8988T (cell line): Measurements from ENCODE around the gene FTSJ3.
"Not testable (repeated sequence)": the region's sequence is repeated elsewhere in the genome, so short reads cannot be mapped to it uniquely, and the experiment has no call there.

ENCODE experiments used
- DNase-seq: peaks from one replicate; pipeline ENCODE4 v3.0.0; 2011

Gene FTSJ3

DNA sequence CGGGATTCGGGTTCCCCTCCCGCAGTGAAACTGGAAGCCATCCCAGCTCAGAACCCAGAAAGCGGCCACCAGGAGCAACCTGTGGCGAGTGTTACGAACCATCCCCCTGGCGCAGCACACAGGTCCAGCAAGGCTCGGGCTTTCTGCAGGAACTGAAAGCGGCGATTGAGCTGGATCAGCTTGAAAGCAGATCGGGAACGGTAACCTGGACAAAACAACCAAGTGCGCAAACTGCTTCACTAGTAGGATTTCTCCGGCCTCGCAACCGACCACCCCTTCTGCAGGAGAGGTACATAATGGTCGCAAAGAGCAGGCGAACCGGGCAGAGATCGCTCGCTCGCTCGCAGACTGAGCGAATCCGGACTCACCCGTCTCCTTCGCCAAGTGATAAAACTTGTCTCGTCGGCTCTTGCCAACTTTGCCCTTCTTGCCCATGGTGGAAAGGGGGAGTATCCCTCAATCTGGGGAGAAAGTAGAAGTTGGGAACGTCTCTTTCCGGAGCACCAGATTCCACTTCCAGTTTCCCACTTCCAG lies 928 bp downstream of the FTSJ3 start:
- DNase-seq = no peak

DNA sequence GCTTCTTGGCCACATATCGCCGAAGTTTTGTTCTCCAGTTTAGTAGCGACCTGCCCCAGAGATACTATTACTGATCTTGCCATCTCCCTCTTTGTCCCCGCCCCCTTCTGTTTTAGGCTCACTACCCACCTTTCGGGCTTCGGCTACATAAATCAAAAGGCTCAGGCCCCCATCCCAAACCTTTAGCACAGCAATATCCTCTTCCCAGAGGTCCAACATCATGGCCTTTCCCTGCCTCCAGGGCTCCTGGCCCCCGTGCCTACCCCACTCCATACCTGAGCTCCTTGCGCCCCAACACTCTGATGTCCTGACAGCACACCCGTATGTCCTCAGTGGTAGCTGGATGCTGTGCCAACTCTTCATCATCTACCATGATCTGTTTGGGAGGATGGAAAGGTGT lies 3.1 kb downstream of the FTSJ3 start:
- DNase-seq = no peak

DNA sequence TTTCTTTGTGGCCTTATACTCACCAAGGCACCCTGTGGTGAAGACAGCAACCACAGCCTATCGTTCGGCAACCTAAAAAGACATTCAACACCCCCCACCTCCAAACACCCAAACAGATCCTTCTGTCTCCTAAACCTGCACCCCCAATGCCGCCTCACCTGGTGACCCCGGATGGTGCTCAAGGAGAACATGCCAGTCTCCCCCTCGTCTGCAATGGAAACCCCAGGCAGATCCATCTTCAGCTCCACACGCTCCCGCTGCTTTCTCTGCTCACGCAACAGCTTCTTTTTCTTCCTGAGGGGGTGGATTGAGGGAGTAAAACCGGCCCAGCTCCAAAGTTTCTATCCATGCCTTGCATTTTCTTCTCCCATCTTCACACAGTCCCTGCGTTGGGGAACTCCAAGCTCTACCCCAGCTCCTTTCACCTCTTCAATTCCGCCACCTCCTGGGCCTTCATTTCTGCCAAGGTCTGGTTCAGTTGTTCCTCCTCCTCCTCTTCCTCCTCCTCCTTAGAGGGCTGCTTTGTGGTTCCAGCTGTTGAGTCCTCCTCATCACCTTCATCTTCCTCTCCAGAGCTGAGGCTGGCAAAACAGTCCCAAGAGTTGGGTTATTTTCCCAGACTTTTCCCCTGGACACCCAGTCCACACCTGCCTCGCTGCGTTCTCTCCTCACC lies 3.7 kb downstream of the FTSJ3 start:
- no peak for DNase-seq

DNA sequence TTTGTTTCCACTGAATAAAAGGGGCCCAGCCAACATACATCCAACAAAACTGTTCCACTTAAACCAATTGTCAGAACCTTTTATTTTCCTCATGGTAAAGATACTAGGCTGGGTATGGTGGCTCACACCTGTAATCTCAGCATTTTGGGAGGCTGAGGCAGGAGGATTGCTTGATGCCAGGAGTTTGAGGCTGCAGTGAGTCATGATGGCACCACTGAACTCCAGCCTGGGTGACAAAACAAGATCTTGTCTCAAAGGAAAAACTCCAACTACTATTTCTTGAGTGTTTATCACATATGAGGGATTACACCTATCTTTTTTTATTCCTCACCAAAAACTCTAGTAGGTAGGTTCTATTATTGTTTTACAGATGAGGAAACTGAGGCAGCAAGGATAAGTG lies 4.9 kb downstream of the FTSJ3 start:
- DNase-seq = no peak

DNA sequence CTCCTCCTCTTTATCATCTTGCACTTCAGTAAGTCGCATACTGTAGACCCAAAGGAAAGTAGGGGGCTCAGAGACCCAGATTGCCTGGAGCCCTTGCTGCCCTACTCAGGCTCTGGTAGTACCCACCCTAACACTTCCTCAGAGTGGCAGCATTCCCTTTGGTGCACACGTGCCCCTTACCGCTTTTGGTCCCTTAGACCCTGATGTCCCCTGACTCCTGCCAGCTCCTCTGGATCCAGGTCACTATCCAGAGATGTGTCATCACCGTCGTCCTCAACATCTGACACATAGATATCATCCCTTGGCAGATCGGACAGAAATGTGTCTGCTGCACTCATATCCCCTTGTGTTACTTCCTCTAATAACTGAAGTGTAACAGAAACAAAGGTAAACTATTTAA lies 5.7 kb downstream of the FTSJ3 start:
- no peak for DNase-seq

DNA sequence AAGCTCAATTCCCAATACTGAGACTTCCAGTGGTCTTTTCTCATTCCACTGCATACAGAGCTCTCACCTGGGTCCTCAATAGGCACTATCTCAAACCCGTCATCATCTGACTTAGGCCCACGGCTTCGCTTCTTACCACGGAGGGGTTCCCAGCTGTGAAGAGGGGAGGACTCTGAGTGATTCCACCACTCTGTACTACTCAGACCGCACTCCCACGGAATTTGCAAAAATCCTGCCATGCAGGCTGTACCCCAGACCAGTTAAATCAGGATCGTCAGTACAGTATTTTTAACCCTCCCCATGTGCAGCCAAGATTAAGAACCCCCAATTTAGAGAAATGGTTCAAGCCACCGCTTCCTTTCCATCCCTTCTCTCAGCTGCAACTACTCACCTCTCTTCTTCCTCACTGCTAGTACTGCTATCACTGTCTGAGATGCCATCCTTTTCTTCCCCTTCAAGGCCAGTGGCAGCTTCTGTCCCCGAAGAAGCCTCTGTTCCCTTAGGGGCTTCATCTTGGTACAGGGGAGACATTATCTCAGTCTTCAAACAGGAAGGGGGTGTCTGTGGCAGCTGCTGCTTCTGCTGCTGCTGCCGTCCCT lies 6.4 kb downstream of the FTSJ3 start:
- DNase-seq = no peak

DNA sequence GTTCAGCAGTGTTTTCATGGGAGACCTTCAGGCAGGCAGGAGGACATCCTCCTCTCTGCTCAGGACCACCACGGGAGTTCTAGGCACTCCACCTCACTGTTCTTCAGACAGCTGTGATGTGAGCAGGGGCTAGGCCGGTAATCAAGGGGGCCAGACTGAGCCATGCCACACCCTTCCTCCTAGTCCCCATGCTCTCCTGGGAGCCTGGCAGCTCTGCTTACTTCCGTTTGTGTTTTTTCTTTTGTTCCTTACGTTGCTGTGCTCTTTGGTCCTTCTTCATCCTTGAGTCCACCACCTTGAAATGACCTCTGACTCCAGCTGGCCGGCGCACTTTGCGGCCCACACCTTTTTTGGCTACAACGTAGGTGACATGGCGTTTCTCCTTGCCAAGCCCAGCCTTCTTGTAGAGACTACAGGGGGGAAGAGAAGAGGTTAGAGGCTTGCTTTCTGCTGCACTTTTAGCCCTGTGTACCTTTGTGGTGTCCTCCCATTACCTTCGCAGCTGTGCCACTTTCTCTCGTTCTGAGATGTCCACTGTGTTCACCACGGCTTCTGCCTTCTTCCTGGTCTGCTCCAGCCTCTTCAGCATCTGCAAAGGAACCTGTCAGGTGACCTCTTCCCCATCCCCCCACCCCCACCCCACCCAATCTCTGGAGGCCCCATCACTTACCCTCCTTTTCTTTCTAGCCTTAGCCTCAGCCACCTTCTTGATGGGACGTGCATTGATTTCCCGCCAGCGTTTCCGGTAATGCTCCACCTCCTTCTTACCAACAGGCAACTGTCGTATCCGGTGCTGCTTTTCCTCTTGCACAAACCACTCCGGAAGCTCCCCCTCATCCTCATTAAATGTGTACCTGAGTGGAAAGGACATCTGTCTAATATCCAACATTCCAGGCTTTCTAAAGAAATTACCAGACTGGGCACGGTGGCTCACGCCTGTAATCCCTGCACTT lies 7.6 kb downstream of the FTSJ3 start:
- DNase-seq = no peak

DNA sequence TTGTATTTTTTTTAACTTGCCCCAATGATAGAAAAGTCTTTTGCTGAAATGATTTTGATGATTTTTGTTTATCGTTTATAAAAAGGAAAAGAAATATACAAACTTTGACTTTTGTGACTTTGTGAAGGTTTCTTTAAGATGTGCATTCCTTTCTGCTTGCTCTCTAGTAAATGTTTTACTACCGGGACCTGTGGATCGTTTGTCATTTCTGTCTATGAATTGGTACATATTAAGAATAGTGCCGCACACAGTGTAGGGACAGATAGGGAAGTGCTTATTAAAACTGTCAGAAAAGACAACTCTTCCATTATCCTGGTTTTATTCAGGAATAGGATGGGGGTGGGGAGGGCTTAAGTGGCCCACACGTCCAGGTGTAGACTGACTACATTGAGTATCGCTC lies 8.3 kb downstream of the FTSJ3 start:
- no peak for DNase-seq

DNA sequence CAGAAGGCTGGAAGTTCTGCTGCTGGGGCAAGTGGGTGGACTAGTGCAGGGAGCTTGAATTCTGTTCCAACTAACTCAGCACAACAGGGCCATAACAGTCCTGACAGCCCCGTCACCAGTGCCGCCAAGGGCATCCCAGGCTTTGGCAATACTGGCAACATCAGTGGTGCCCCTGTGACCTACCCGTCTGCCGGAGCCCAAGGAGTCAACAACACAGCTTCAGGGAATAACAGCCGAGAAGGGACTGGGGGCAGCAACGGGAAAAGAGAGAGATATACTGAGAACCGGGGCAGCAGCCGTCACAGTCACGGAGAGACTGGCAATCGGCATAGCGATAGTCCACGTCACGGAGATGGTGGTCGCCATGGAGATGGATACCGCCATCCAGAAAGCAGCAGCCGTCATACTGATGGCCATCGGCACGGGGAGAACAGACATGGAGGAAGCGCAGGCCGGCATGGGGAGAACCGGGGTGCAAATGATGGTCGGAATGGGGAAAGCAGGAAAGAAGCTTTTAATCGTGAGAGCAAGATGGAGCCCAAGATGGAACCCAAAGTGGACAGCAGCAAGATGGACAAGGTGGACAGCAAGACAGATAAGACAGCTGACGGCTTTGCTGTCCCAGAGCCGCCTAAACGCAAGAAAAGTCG lies 9.6 kb downstream of the FTSJ3 start:
- DNase-seq = no peak

DNA sequence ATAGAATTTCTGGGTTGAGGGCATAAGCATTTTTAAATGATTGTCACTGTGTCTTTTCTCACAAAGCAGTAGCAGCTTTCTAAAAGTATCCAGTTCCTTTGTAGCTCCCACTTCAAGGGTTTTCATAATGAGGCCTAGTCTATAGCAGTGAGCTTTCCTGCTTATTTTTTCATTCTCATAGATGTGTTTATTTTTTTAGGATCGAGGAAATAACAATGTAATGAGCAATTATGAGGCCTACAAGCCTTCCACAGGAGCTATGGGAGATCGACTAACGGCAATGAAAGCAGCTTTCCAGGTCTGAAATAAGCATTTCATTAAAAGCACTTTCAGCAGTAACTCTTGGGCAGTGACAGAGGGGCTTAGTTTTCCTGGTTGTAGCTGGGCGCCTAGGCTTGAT lies 10.8 kb downstream of the FTSJ3 start:
- DNase-seq = no peak

DNA sequence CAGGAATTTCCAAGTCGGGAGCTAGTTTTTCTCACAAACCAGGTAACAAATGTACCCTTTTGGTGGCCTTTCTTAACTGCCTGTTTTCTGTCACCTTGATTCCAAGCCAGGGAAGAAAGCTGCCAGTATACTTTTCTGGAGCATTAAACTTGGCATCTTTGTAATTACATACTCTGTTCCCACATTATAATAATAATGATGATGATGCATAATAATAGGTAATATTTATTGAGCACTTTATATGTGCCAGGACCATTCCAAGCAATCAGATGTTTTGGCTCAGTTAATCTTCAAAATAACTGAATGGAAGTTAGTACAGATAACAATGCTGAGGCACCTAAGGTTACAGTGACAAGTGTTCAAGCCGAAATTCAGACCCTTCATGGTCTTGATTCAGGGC lies 11.3 kb downstream of the FTSJ3 start:
- no peak for DNase-seq

DNA sequence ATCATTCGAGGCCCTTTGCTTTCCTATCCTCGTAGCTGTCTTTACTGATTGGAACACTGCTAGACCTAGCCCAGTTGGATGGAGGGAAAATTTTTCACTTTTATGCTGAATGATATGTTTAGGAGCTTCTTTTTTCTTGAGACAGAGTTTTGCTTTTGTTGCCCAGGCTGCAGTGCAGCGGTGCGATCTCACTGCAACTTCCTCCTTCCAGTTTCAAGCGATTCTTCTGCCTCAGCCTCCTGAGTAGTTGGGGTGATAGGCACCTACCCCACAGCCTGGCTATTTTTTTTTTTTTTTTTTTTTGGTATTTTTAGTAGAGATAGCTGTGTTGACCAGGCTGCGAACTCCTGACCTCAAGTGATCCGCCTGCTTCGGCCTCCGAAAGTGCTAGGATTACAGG lies 17.5 kb downstream of the FTSJ3 start:
- no peak for DNase-seq

DNA sequence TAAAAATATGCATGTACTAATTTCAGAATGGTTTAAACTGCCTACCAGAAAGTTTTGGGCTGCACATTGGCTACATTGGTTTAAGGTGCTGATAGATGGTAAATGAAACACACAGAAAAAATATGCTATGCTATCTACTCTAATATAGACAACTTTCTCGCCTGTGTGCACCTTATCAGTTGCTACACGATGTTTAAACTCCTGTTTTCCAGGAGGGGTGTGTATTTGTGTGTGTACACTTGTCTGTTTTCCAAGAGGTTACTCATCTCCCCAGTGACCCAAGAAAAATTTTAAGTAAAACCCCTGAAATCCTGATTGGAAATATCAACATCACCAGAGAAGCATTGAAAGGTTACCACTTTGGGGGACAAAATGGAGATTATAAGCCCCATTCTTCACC lies 21.9 kb downstream of the FTSJ3 start:
- no peak for DNase-seq

DNA sequence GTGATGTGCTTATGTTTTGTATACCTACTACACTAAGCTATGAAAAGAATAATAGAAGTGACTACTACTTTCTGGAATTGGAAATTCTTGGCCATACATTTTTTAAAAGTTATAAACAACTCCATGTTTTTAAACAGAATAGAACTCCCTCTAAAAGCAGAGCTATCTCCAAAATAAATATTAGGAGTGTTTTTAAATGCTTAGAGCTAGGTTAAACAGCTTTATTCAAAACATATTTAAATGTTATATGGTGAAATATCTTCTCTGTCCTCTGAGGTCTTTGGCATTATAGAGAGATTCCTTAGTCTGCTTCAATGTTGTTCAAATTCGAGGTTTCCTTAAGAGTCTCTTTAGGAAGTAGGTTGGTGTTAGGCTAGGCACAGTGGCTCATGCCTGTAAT lies 23.1 kb downstream of the FTSJ3 start:
- no peak for DNase-seq

DNA sequence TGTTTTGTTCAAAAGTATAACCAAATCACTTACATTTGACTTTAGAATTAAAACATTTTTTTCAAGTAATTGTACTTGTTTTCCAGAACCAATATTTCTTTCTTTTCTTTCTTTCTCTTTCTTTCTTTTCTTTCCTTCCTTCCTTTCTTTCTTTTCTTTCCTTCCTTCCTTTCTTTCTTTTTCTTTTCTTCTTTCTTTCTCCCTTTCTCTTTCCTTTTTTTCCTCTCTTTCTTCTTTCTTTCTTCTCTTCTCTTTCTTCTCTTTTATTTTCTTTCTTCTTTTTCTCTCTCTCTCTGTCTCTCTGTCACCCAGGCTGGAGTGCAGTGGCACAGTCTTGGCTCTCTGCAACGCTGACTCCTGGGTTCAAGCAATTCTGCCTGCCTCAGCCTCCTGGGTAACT lies 26.7 kb downstream of the FTSJ3 start:
- DNase-seq = no peak

DNA sequence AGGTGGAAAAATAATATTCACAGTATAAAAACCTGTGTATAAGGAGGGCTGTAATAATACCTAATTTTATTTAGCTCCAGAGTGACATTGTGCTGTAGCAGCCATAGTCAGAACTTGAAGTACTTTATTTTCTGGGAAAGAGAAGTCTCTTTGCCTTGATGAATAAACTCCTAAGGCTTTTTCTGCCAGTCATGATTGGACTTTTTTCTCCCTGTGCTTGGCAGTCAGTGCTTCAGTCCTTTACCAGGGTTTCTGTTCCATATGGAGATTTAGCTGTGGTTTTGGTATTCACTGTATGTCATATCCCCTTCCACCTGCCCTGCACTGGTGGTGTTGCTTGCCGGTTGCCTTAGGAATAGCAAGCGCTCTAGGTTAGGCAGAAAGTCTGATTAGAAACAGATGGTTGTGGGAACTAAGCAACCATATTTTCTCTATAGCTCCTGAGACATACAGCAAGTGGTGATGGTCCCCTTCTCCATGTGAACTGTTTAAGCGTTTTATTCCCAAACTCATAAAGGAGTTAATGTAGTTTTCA lies 28.8 kb downstream of the FTSJ3 start:
- DNase-seq = no peak

DNA sequence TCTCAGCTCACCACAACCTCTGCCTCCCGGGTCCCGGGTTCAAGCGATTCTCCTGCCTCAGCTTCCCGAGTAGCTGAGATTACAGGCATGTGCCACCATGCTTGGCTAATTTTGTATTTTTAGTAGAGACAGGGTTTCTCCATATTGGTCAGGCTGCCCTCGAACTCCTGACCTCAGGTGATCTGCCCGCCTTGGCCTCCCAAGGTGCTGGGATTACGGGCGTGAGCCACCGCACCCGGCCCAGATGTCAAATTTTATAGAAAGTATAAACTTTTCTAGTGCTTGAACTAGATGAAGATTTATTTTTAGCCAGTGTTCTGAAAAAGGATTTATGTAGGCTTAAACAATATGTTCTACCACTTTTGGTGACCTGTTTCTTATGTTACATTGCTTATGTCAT lies 31.1 kb downstream of the FTSJ3 start:
- DNase-seq = not testable (repeated sequence)

DNA sequence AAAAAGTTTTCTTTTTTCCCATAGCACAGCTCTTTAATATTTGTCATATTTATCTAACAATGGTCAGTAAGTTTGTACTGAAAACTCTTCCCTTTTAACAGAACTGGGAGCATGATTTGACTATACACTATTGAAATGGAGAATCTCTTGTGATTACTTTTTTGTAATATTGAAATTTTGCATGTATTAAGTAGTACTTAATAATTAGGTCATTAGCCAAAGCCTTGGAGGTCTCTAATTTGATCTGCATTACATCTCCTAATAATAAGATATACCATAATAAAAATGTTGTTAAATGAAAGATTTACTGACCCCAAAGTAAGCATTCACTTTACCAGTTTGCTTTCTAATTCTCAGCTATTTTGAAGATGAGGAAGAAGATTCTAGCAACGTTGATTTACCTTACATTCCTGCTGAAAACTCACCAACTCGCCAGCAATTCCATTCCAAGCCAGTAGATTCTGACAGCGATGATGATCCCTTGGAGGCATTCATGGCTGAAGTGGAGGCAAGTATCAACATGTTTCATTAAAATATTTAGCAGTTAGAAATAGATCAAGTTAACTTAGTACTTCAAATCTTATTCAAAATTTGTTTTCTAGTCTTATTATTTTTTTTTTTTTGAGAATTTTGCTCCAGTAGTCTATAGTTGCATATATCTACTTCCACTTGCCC lies 35.3 kb downstream of the FTSJ3 start:
- DNase-seq = no peak

DNA sequence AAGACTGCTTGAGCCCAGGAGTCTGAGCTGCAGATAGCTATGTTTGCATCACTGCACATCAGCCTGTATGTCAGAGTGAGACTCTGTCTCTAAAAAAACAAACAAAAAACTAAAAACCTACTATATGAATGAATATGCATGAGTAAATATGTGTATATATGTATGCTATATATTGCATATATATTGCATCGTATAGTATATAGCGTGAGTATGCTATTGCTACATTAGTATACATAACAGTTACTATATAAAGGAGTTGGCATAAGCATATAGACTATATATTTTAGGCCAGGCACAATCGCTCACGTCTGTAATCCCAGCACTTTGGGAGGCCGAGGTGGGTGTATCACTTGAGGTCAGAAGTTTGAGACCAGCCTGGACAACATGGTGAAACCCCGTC lies 37.4 kb downstream of the FTSJ3 start:
- DNase-seq = no peak

DNA sequence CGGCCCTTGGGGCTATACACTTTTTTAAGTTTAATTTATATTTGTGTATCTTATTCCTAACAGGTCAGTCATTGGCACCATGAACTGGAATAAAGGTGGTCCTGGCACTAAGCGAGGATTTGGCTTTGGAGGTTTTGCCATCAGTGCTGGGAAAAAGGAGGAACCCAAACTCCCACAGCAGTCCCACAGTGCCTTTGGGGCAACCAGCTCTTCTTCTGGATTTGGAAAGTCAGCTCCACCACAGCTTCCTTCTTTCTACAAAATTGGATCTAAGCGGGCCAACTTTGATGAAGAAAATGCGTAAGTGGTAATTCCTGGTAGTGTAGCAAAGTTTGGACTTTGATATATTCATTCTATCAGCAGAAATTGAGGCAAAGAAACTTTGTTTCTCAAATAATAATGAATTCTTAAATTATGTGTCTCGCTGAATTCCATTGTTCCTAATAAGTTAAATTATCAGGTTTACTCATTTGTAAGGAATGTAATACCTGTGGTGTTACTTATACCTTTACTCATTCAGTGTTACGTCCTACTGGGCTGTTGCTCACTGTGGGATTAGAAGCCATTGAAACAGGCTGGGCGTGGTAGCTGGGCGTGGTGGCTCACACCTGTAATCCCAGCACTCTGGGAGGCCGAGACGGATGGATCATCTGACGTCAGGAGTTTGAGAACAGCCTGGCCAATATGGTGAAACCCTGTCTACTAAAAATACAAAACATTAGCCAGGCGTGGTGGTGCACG lies 40.3 kb downstream of the FTSJ3 start:
- DNase-seq = no peak

DNA sequence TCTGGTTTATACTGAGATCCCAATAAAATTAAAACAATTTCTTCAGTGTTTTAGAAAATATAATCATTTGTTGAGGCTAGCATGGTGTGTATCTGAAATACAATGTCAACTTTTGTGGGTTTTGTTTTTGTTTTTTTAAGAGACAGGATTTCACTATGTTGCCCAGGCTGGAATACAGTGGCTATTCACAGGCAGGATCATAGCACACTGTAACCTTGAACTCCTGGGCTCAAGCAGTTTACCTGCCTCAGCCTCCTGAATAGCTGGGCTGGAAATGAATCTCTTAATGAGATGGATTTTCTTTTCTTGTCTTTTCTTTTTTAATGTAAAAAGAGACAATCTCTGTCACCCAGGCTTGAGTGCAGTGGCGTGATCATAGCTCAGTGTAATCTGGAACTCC lies 41.3 kb downstream of the FTSJ3 start:
- DNase-seq = no peak

DNA sequence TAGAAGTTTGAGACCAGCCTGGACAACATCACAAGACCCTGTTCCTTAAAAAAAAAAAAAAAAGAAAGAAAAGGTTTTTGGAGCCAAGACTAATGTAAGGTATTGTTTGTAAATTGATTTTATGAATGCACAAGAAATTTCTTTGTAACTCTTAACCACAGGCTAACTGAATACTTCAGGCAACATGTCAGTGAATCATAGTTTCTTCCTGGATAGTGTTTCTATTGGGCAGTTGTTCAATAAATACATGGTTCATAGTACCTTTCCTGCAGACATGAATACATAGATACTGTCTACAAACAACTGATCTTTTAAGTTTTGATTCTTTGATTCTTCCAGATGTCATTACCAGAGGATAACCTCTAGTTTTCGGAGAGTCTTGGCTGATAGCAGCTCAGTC lies 41.9 kb downstream of the FTSJ3 start:
- DNase-seq = no peak
